ENCODE measurements around the gene PCDHGA5.
"Not testable (repeated sequence)": the region's sequence is repeated elsewhere in the genome, so short reads cannot be mapped to it uniquely, and the experiment has no call there.

Gene PCDHGA5

GRCh38 chr5:141399555-141400258 is 35.7 kb downstream of the PCDHGA5 start:
- TF ChIP-seq, protein P1, sequence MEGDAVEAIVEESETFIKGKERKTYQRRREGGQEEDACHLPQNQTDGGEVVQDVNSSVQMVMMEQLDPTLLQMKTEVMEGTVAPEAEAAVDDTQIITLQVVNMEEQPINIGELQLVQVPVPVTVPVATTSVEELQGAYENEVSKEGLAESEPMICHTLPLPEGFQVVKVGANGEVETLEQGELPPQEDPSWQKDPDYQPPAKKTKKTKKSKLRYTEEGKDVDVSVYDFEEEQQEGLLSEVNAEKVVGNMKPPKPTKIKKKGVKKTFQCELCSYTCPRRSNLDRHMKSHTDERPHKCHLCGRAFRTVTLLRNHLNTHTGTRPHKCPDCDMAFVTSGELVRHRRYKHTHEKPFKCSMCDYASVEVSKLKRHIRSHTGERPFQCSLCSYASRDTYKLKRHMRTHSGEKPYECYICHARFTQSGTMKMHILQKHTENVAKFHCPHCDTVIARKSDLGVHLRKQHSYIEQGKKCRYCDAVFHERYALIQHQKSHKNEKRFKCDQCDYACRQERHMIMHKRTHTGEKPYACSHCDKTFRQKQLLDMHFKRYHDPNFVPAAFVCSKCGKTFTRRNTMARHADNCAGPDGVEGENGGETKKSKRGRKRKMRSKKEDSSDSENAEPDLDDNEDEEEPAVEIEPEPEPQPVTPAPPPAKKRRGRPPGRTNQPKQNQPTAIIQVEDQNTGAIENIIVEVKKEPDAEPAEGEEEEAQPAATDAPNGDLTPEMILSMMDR (IDR thresholded peaks at IDR 0.05; ENCODE audit: low read depth, low read length, missing control alignments), result no peak
- no peak for DNase-seq
- H3K27ac ChIP-seq, result no peak overlapping the region
- no peaks in the 10 kb centered on the region for H3K27me3 ChIP-seq (replicated peaks)
- H3K36me3 ChIP-seq (replicated peaks), result no peaks in the 10 kb centered on the region
- no peak overlapping the region for H3K4me3 ChIP-seq (ENCODE audit: low read depth, low read length)
- in situ Hi-C loops (cut with HindIII; ENCODE audit: low pct_ligation_motif_present, low sequenced_read_pairs), result loop anchor here (25.0 kb wide), 1 partner anchor 113 kb away; no protein-coding TSS in a partner anchor

- H3K27ac ChIP-seq, result no peak within 1 kb of the TSS
- no peaks in the 10 kb centered on the region for H3K36me3 ChIP-seq (replicated peaks)
- TF ChIP-seq, protein P1 (IDR thresholded peaks at IDR 0.05; ENCODE audit: low read depth, low read length, missing control alignments), result peak; percentile 62
- peak; percentile 24 for DNase-seq
- H3K27me3 ChIP-seq (replicated peaks), result no peaks in the 10 kb centered on the region
- in situ Hi-C loops (cut with HindIII; ENCODE audit: low pct_ligation_motif_present, low sequenced_read_pairs), result loop anchor here (25.0 kb wide), 1 partner anchor 110 kb away; no protein-coding TSS in a partner anchor
- H3K4me3 ChIP-seq (ENCODE audit: low read depth, low read length), result peak within 1 kb of the TSS; percentile 22
Observed at GRCh38 chr5:141402553-141403243, 38.7 kb downstream of the PCDHGA5 start, which contains the start of gene PCDHGA9. Gene PCDHGA9, plus strand, starts transcription at chr5:141402778. Its CDS starts 175 bp downstream, at chr5:141402953.

DNA sequence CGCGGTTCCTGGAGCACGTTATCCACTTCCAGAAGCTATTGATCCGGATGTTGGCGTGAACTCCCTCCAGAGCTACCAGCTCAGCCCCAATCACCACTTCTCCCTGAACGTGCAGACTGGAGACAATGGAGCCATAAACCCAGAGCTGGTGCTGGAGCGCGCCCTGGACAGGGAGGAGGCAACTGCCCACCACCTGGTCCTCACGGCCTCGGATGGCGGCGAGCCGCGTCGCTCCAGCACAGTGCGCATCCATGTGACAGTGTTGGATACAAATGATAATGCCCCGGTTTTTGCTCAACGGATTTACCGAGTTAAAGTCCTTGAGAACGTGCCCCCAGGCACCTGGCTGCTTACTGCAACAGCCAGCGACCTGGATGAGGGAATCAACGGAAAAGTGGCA is 39.4 kb downstream of the PCDHGA5 start:
- H3K27me3 ChIP-seq (replicated peaks), result no peaks in the 10 kb centered on the region
- DNase-seq, result no peak
- H3K36me3 ChIP-seq (replicated peaks), result no peaks in the 10 kb centered on the region
- no peak overlapping the region for H3K4me3 ChIP-seq (ENCODE audit: low read depth, low read length)
- in situ Hi-C loops (cut with HindIII; ENCODE audit: low pct_ligation_motif_present, low sequenced_read_pairs), result loop anchor here (25.0 kb wide), 1 partner anchor 109 kb away; no protein-coding TSS in a partner anchor
- TF ChIP-seq, protein P1 (IDR thresholded peaks at IDR 0.05; ENCODE audit: low read depth, low read length, missing control alignments), result no peak
- H3K27ac ChIP-seq, result no peak overlapping the region

DNA sequence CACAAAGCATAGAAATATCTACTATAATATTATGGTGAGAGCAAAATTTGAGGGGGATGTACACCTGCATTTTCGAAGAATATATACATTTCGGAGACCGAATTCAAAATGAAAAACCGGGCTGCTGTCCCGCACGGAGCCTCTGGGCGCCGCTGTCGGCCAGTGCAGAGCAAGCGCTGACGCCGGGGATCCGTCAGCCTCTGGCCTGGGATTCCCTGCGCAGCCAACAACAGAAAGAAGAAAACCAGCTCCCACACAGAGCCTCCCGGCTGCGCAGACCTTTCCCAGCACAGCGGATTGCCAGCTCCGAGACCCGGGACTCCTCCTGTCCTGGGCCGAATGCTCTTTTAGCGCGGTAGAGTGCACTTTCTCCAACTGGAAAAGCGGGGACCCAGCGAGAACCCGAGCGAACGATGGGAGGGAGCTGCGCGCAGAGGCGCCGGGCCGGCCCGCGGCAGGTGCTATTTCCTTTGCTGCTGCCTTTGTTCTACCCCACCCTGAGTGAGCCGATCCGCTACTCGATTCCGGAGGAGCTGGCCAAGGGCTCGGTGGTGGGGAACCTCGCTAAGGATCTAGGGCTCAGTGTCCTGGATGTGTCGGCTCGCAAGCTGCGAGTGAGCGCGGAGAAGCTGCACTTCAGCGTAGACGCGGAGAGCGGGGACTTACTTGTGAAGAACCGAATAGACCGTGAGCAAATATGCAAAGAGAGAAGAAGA is 44.0 kb downstream of the PCDHGA5 start, which contains the start of gene PCDHGB6:
Gene PCDHGB6, plus strand, starts transcription at position 232 of the 716 bp plus-strand sequence. Its CDS starts 182 bp downstream, at position 414.
- peak within 1 kb of the TSS; percentile 37 for H3K4me3 ChIP-seq (ENCODE audit: low read depth, low read length)
- H3K36me3 ChIP-seq (replicated peaks); DNase-seq; H3K27ac ChIP-seq; H3K27me3 ChIP-seq (replicated peaks): not testable (repeated sequence)
- in situ Hi-C loops (cut with HindIII; ENCODE audit: low pct_ligation_motif_present, low sequenced_read_pairs), result loop anchor here (25.0 kb wide), 1 partner anchor 104 kb away; no protein-coding TSS in a partner anchor
- TF ChIP-seq, protein P1 (IDR thresholded peaks at IDR 0.05; ENCODE audit: low read depth, low read length, missing control alignments), result peak; percentile 74

GRCh38 chr5:141409598-141410306 is 45.8 kb downstream of the PCDHGA5 start:
- Histone ChIP-seq H3K4me3 (ENCODE audit: low read depth, low read length) (no peak overlapping the region), H3K27me3 (replicated peaks) (no peaks in the 10 kb centered on the region), H3K36me3 (replicated peaks) (no peaks in the 10 kb centered on the region), H3K27ac (no peak overlapping the region)
- in situ Hi-C loops (cut with HindIII; ENCODE audit: low pct_ligation_motif_present, low sequenced_read_pairs), result loop anchor here (25.0 kb wide), 1 partner anchor 103 kb away; no protein-coding TSS in a partner anchor
- TF ChIP-seq, protein P1 (IDR thresholded peaks at IDR 0.05; ENCODE audit: low read depth, low read length, missing control alignments), result no peak
- DNase-seq, result no peak

Data from brain microvascular endothelial cell (primary cell).